Sciatic nerve (tissue), 2 donors: ENCODE measurements around the gene XCL1. TPM values are rescaled to one million over a fixed set of nuclear protein-coding genes. Genes with fewer than 3 reads are reported as not detected.
"Not testable (repeated sequence)": the region's sequence is repeated elsewhere in the genome, so short reads cannot be mapped to it uniquely, and the experiment has no call there.

ENCODE experiments used
- ATAC-seq: fragments of 200-7000 bp; cut with Tn5 transposase; one replicate; pipeline ENCODE4 v1.9.1; 2020; ENCODE audit warnings: mild to moderate bottlenecking, moderate library complexity
- DNase-seq: peaks from one replicate; pipeline ENCODE4 v3.0.0-alpha.2; 2020; ENCODE audit warnings: low spot score
- intact Hi-C: fragments of 100-400 bp; cut with DNase I; formaldehyde crosslinking; loops from one replicate; pipeline ENCODE4 v1.14.2; 2022
- total RNA-seq: library from RNA; stranded (reverse); fragmentation: NEBNext Ultra II Directional; extraction: Animal tissue kit (Norgen Biotek cat#: 25700); gene quantifications from one replicate; pipeline ENCODE4 v1.2.1, GENCODE V29; 2021
- donor health status: DM: no; HTN: no; CAD: no.
- donor health status: DM: no; HTN: no; CAD: no.

XCL1 gene
- total RNA-seq, 1 donor from 2014 or later: not detected

DNA sequence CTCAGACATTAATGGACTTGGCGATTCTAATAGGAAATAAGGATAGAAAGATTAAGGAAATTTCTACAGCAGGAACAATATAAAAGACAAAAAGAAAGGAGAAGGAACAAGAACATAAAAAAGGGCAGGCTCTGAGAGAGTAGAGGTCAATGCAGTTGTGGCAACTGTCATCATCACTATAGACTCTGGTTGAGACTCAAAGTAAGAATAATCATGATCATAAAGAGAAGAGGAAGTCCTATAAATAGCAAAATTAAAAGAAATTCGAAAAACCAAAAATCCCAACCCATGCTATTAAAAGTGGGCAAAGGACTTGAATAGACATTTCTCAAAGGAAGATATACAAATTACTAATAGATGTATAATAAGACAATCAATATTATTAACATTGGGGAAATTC lies 14.4 kb upstream of the XCL1 start:
- no peak for DNase-seq
- intact Hi-C loops: no loop called here
- ATAC-seq: no peak

GRCh38 chr1:168565825-168566224 lies 10.6 kb upstream of the XCL1 start:
- no peak for DNase-seq
- intact Hi-C loops: no loop called here
- ATAC-seq: no peak

DNA sequence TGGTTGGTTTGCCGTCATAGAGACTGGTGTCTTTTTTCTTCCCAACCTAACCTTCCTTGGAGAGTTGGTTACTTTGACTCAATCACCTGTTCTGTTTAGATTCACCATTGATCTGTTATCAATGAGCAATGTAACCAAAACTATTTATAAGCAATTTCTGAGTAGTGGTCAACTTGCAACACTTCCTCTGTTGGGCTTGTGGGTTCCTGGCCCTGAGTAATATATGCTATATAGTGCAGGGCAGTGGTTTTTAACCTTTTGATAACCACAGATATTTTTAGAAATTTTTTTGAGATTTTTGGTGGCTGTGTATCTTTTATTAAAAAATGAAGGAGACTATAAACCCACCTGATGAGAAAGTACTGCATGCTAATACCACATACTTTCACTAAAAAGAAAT lies 9.4 kb upstream of the XCL1 start:
- DNase-seq: no peak
- intact Hi-C loops: no loop called here
- ATAC-seq: no peak

GRCh38 chr1:168567568-168567967 lies 8.8 kb upstream of the XCL1 start:
- intact Hi-C loops: no loop called here
- ATAC-seq (no peak), DNase-seq (no peak)

- ATAC-seq (no peak), DNase-seq (no peak)
Measured at GRCh38 chr1:168568346-168568745, 8.1 kb upstream of the XCL1 start.

GRCh38 chr1:168570652-168571051 lies 5.8 kb upstream of the XCL1 start:
- no peak for ATAC-seq
- intact Hi-C loops: no loop called here
- DNase-seq: no peak

More at GRCh38 chr1:168568346-168568745, 8.1 kb upstream of the XCL1 start:
- intact Hi-C loops: no loop called here

GRCh38 chr1:168572633-168573032 lies 3.8 kb upstream of the XCL1 start:
- DNase-seq: no peak
- intact Hi-C loops: no loop called here
- ATAC-seq: no peak

- intact Hi-C loops, DNase-seq, ATAC-seq: not testable (repeated sequence)
Measured at GRCh38 chr1:168574234-168574633, 2.2 kb upstream of the XCL1 start.

- intact Hi-C loops, ATAC-seq, DNase-seq: not testable (repeated sequence)
Measured at GRCh38 chr1:168578531-168579185, 2.3 kb downstream of the XCL1 start.

DNA sequence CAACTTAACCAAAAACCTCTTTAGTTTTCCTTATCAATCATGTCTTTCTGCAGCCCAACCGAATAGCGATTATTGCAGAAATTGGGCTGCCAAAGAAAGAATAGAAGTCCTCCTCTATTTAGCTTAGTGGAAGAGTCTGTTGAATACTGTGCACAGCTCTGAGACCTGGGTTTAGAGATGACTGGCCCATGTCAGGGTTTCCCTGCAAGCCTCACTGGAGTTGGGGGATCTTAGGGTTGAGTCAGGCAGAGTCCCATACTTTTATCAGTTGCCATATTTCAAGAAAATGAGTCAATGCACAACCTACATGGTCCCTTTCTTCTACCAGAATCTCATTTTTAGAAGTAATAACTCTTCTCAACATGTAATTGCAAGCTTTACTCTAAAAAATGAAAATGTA lies 3.9 kb downstream of the XCL1 start:
- intact Hi-C loops, ATAC-seq, DNase-seq: not testable (repeated sequence)

- ATAC-seq, intact Hi-C loops, DNase-seq: not testable (repeated sequence)
Measured at GRCh38 chr1:168580991-168581390, 4.6 kb downstream of the XCL1 start.

DNA sequence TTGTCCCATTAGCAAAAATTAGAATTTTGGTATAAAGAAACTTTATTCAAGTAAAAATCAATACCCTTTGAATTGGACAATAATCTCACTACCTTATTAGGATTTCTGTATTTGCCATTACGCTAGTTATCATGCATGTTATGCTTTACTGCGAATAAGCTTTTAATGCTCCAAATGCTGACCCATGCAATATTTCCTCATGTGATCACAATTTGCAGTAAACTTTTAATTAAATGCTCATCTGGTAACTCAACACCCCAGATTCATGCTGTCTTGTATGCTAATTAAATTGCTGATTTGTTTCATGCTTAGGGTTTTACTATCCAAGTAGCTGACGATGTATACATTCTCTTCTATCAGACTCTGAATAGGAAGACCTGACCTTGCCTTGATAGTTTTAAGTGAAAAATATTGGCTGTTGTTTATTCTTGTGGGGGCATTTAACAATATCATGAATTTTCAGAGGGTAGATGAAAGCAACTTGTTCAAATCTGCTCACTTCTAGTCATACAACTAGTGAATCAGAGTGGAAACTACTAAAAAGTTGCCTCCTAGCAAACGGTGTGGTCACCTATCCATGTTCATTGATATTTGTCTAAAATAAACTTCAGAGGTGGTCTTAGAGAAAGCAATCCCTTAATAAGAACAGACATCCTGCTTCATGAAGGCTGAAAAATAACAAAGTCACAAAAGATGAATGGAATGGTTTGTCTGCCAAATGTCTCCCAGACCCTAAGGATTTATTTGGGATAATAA lies 5.6 kb downstream of the XCL1 start:
- no peak for ATAC-seq
- DNase-seq: no peak
- intact Hi-C loops: no loop called here

- peak; percentile 16 for ATAC-seq
- intact Hi-C loops: no loop called here
Measured at GRCh38 chr1:168582688-168583336, 6.4 kb downstream of the XCL1 start.

GRCh38 chr1:168583571-168583970 lies 7.2 kb downstream of the XCL1 start:
- ATAC-seq (no peak), DNase-seq (no peak)
- intact Hi-C loops: no loop called here

More at GRCh38 chr1:168582688-168583336, 6.4 kb downstream of the XCL1 start:
- DNase-seq: no peak

GRCh38 chr1:168585191-168585590 lies 8.8 kb downstream of the XCL1 start:
- DNase-seq (no peak), ATAC-seq (no peak)
- intact Hi-C loops: no loop called here

- no peak for DNase-seq
- ATAC-seq: no peak
- intact Hi-C loops: no loop called here
Measured at GRCh38 chr1:168585937-168586336, 9.5 kb downstream of the XCL1 start.

GRCh38 chr1:168589167-168589566 lies 12.8 kb downstream of the XCL1 start:
- DNase-seq (no peak), ATAC-seq (no peak)
- intact Hi-C loops: no loop called here

DNA sequence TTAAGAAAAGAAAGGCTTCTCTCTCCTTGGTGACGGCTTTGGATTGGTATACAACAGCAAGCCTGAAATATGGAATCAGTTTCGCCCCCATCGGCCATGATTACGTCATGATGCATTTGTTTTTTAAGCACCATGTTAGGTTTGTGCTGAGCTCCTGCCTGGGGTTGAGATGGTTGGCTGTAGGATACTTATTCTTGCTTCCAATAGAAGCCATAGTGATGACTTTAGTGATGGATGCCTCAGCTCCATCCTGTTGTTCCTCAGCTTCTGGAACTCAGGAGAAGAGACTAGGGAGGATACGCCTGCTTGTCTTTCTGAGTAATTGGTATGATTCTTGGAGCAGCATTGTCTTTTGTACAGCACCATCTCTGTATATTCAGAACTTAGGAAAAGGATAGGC lies 14.7 kb downstream of the XCL1 start:
- intact Hi-C loops: no loop called here
- no peak for ATAC-seq
- DNase-seq: no peak

GRCh38 chr1:168591641-168592250 lies 15.3 kb downstream of the XCL1 start:
- DNase-seq (no peak), ATAC-seq (no peak)
- intact Hi-C loops: no loop called here

DNA sequence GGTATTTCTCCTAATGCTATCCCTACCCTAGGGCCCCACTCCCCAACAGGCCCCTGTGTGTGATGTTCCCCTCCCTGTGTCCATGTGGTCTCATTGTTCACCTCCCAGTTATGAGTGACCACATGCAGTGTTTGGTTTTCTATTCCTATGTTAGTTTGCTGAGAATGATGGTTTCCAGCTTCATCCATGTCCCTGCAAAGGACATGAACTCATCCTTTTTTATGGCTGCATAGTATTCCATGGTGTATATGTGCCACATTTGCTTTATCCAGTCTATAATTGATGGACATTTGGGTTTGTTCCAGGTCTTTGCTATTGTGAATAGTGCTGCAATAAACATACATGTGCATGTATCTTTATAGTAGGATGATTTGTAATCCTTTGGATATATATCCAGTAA lies 19.0 kb downstream of the XCL1 start:
- intact Hi-C loops, DNase-seq, ATAC-seq: not testable (repeated sequence)
